ENCODE measurements around the gene CLTA. TPM values are rescaled to one million over a fixed set of nuclear protein-coding genes. Genes with fewer than 3 reads are reported as not detected.
"Not testable (repeated sequence)": the region's sequence is repeated elsewhere in the genome, so short reads cannot be mapped to it uniquely, and the experiment has no call there.

CLTA gene
- polyA plus RNA-seq, 1 donor: 252 TPM

- H3K36me3 ChIP-seq (ENCODE audit: control insufficient read depth, insufficient read depth, low read length): no peaks in the 10 kb centered on the region
- H3K27me3 ChIP-seq (ENCODE audit: control insufficient read depth, insufficient read depth, low read length): peaks cover 2% of the 10 kb centered on the region
- peak overlapping the region; percentile 41 for H3K4me3 ChIP-seq (ENCODE audit: low read length)
- DNase-seq: peak; percentile 56 to 67
- peaks cover 11% of the 10 kb centered on the region for H3K4me1 ChIP-seq (ENCODE audit: control insufficient read depth, insufficient read depth, low read length)
- WGBS (ENCODE audit: insufficient coverage, low lambda C conversion rate): no CpG with 5 or more reads among the region's 58 CpGs
- H3K9me3 ChIP-seq (ENCODE audit: control insufficient read depth, low read depth, low read length): no peaks in the 10 kb centered on the region
- H3K27ac ChIP-seq (ENCODE audit: low read length): no peak overlapping the region
These were observed 24.4 kb upstream of the CLTA start for GRCh38 chr9:36166168-36166927.

GRCh38 chr9:36169166-36169565, 21.6 kb upstream of the CLTA start, which contains the start of gene CCIN:
CCIN (plus strand) TSS chr9:36169388; CDS start chr9:36169503, 115 bp downstream.
- no peaks in the 10 kb centered on the region for H3K36me3 ChIP-seq (ENCODE audit: control insufficient read depth, insufficient read depth, low read length)
- no peak within 1 kb of the TSS for H3K27ac ChIP-seq (ENCODE audit: low read length)
- peaks cover 3% of the 10 kb centered on the region for H3K4me1 ChIP-seq (ENCODE audit: control insufficient read depth, insufficient read depth, low read length)
- no peaks in the 10 kb centered on the region for H3K9me3 ChIP-seq (ENCODE audit: control insufficient read depth, low read depth, low read length)
- WGBS (ENCODE audit: insufficient coverage, low lambda C conversion rate): no CpG with 5 or more reads among the region's 6 CpGs
- H3K4me3 ChIP-seq (ENCODE audit: low read length): no peak within 1 kb of the TSS
- no peak for DNase-seq
- peaks cover 2% of the 10 kb centered on the region for H3K27me3 ChIP-seq (ENCODE audit: control insufficient read depth, insufficient read depth, low read length)

GRCh38 chr9:36169708-36170107, 21.0 kb upstream of the CLTA start:
- WGBS (ENCODE audit: insufficient coverage, low lambda C conversion rate): 80% methylated on average over 1 of the region's 17 CpGs
- DNase-seq: no peak
- Histone ChIP-seq H3K27ac (ENCODE audit: low read length) (no peak overlapping the region), H3K27me3 (ENCODE audit: control insufficient read depth, insufficient read depth, low read length) (peaks cover 2% of the 10 kb centered on the region), H3K36me3 (ENCODE audit: control insufficient read depth, insufficient read depth, low read length) (no peaks in the 10 kb centered on the region), H3K4me1 (ENCODE audit: control insufficient read depth, insufficient read depth, low read length) (peaks cover 3% of the 10 kb centered on the region), H3K4me3 (ENCODE audit: low read length) (no peak overlapping the region), H3K9me3 (ENCODE audit: control insufficient read depth, low read depth, low read length) (no peaks in the 10 kb centered on the region)

- Histone ChIP-seq H3K4me1 (ENCODE audit: control insufficient read depth, insufficient read depth, low read length) (peaks cover 3% of the 10 kb centered on the region), H3K4me3 (ENCODE audit: low read length) (no peak overlapping the region), H3K9me3 (ENCODE audit: control insufficient read depth, low read depth, low read length) (no peaks in the 10 kb centered on the region), H3K27me3 (ENCODE audit: control insufficient read depth, insufficient read depth, low read length) (peaks cover 2% of the 10 kb centered on the region), H3K27ac (ENCODE audit: low read length) (no peak overlapping the region), H3K36me3 (ENCODE audit: control insufficient read depth, insufficient read depth, low read length) (no peaks in the 10 kb centered on the region)
- DNase-seq: no peak
- 100% methylated on average over 3 of the region's 13 CpGs for WGBS (ENCODE audit: insufficient coverage, low lambda C conversion rate)
These were observed 20.2 kb upstream of the CLTA start for GRCh38 chr9:36170531-36170930.

GRCh38 chr9:36173861-36174260, 16.9 kb upstream of the CLTA start:
- Histone ChIP-seq H3K9me3 (ENCODE audit: control insufficient read depth, low read depth, low read length) (no peaks in the 10 kb centered on the region), H3K27ac (ENCODE audit: low read length) (no peak overlapping the region), H3K36me3 (ENCODE audit: control insufficient read depth, insufficient read depth, low read length) (no peaks in the 10 kb centered on the region), H3K4me1 (ENCODE audit: control insufficient read depth, insufficient read depth, low read length) (no peaks in the 10 kb centered on the region), H3K4me3 (ENCODE audit: low read length) (no peak overlapping the region), H3K27me3 (ENCODE audit: control insufficient read depth, insufficient read depth, low read length) (no peaks in the 10 kb centered on the region)
- DNase-seq: no peak
- WGBS (ENCODE audit: insufficient coverage, low lambda C conversion rate): no CpG with 5 or more reads among the region's 2 CpGs

- no peak overlapping the region for H3K27ac ChIP-seq (ENCODE audit: low read length)
- WGBS (ENCODE audit: insufficient coverage, low lambda C conversion rate): no CpG with 5 or more reads among the region's 7 CpGs
These were observed 16.4 kb upstream of the CLTA start for GRCh38 chr9:36174271-36174670.

GRCh38 chr9:36174731-36175130, 16.0 kb upstream of the CLTA start:
- DNase-seq: no peak
- Histone ChIP-seq H3K4me1 (ENCODE audit: control insufficient read depth, insufficient read depth, low read length) (no peaks in the 10 kb centered on the region), H3K36me3 (ENCODE audit: control insufficient read depth, insufficient read depth, low read length) (no peaks in the 10 kb centered on the region), H3K27me3 (ENCODE audit: control insufficient read depth, insufficient read depth, low read length) (no peaks in the 10 kb centered on the region), H3K4me3 (ENCODE audit: low read length) (no peak overlapping the region), H3K9me3 (ENCODE audit: control insufficient read depth, low read depth, low read length) (no peaks in the 10 kb centered on the region), H3K27ac (ENCODE audit: low read length) (no peak overlapping the region)
- no CpG with 5 or more reads among the region's 3 CpGs for whole genome bisulfite sequencing (ENCODE audit: insufficient coverage, low lambda C conversion rate)

More at GRCh38 chr9:36174271-36174670, 16.4 kb upstream of the CLTA start:
- Histone ChIP-seq H3K27me3 (ENCODE audit: control insufficient read depth, insufficient read depth, low read length) (no peaks in the 10 kb centered on the region), H3K9me3 (ENCODE audit: control insufficient read depth, low read depth, low read length) (no peaks in the 10 kb centered on the region), H3K4me1 (ENCODE audit: control insufficient read depth, insufficient read depth, low read length) (no peaks in the 10 kb centered on the region), H3K4me3 (ENCODE audit: low read length) (no peak overlapping the region), H3K36me3 (ENCODE audit: control insufficient read depth, insufficient read depth, low read length) (no peaks in the 10 kb centered on the region)
- DNase-seq: no peak

- H3K27me3 ChIP-seq (ENCODE audit: control insufficient read depth, insufficient read depth, low read length); H3K9me3 ChIP-seq (ENCODE audit: control insufficient read depth, low read depth, low read length); DNase-seq; H3K27ac ChIP-seq (ENCODE audit: low read length); H3K4me3 ChIP-seq (ENCODE audit: low read length); H3K4me1 ChIP-seq (ENCODE audit: control insufficient read depth, insufficient read depth, low read length); H3K36me3 ChIP-seq (ENCODE audit: control insufficient read depth, insufficient read depth, low read length): not testable (repeated sequence)
- 100% methylated on average over 1 of the region's 3 CpGs for WGBS (ENCODE audit: insufficient coverage, low lambda C conversion rate)
These were observed 15.5 kb upstream of the CLTA start for GRCh38 chr9:36175209-36175608.

- not testable (repeated sequence) for H3K36me3 ChIP-seq (ENCODE audit: control insufficient read depth, insufficient read depth, low read length); H3K4me1 ChIP-seq (ENCODE audit: control insufficient read depth, insufficient read depth, low read length); H3K27me3 ChIP-seq (ENCODE audit: control insufficient read depth, insufficient read depth, low read length); DNase-seq; H3K4me3 ChIP-seq (ENCODE audit: low read length); H3K27ac ChIP-seq (ENCODE audit: low read length); H3K9me3 ChIP-seq (ENCODE audit: control insufficient read depth, low read depth, low read length)
- WGBS (ENCODE audit: insufficient coverage, low lambda C conversion rate): 100% methylated on average over 1 of the region's 10 CpGs
These were observed 14.2 kb upstream of the CLTA start for GRCh38 chr9:36176496-36176895.

GRCh38 chr9:36177571-36177970, 13.2 kb upstream of the CLTA start:
- no peak overlapping the region for H3K27ac ChIP-seq (ENCODE audit: low read length)
- H3K36me3 ChIP-seq (ENCODE audit: control insufficient read depth, insufficient read depth, low read length): no peaks in the 10 kb centered on the region
- no CpG with 5 or more reads among the region's 4 CpGs for WGBS (ENCODE audit: insufficient coverage, low lambda C conversion rate)
- H3K27me3 ChIP-seq (ENCODE audit: control insufficient read depth, insufficient read depth, low read length): no peaks in the 10 kb centered on the region
- no peaks in the 10 kb centered on the region for H3K9me3 ChIP-seq (ENCODE audit: control insufficient read depth, low read depth, low read length)
- H3K4me3 ChIP-seq (ENCODE audit: low read length): no peak overlapping the region
- H3K4me1 ChIP-seq (ENCODE audit: control insufficient read depth, insufficient read depth, low read length): no peaks in the 10 kb centered on the region
- DNase-seq: no peak

GRCh38 chr9:36180243-36180642, 10.5 kb upstream of the CLTA start:
- not testable (repeated sequence) for H3K4me3 ChIP-seq (ENCODE audit: low read length); H3K36me3 ChIP-seq (ENCODE audit: control insufficient read depth, insufficient read depth, low read length); H3K27me3 ChIP-seq (ENCODE audit: control insufficient read depth, insufficient read depth, low read length); H3K9me3 ChIP-seq (ENCODE audit: control insufficient read depth, low read depth, low read length); H3K4me1 ChIP-seq (ENCODE audit: control insufficient read depth, insufficient read depth, low read length); H3K27ac ChIP-seq (ENCODE audit: low read length); DNase-seq
- no CpG with 5 or more reads among the region's 6 CpGs for WGBS (ENCODE audit: insufficient coverage, low lambda C conversion rate)
